Breast epithelium (tissue), 4 donors: ENCODE results near the gene WDR7. TPM values are rescaled to one million over a fixed set of nuclear protein-coding genes. Genes with fewer than 3 reads are reported as not detected.

ENCODE experiments used
- DNase-seq, 2 donors: peaks; one replicate each; pipeline ENCODE4 v3.0.0-alpha.2; 2019; ENCODE audit warnings: low spot score in 2 of 2
- H3K27ac ChIP-seq, 2 donors: fragments of 200-600 bp; sonication (generic) in 1 of 2; one replicate each; pipeline ENCODE4 v1.5.1; 2016 to 2019; ENCODE audit warnings: mild to moderate bottlenecking in 1 of 2
- H3K27me3 ChIP-seq, 2 donors: fragments of 200-600 bp; sonication (generic) in 1 of 2; one replicate each; pipeline versions ENCODE4 v1.5.1 to v1.6.0; 2017 to 2019; ENCODE audit warnings: control low read depth in 1 of 2, mild to moderate bottlenecking in 1 of 2
- H3K36me3 ChIP-seq: fragments of 200-600 bp; one replicate; pipeline ENCODE4 v1.5.1; 2019
- H3K4me1 ChIP-seq, 2 donors: fragments of 200-600 bp; sonication (generic); one replicate each; pipeline ENCODE4 v1.5.1; 2016 to 2019; ENCODE audit warnings: control low read depth in 1 of 2
- H3K4me3 ChIP-seq, 3 donors: fragments of 200-600 bp; sonication (generic); 1 replicate in 2 of 3; 2 replicates in 1 of 3; pipeline ENCODE4 v1.5.1; 2016 to 2019; ENCODE audit warnings: mild to moderate bottlenecking in 3 of 3, moderate library complexity in 2 of 3
- H3K9me3 ChIP-seq, 2 donors: fragments of 200-600 bp; sonication (generic) in 1 of 2; one replicate each; pipeline ENCODE4 v1.5.1; 2016 to 2019; ENCODE audit warnings: control low read depth in 1 of 2
- CTCF ChIP-seq, 3 donors: fragments of 450-650 bp; IDR thresholded peaks; one replicate each; pipeline ENCODE4 v1.5.1; 2016 to 2017; ENCODE audit warnings: antibody characterized with exemption in 3 of 3, mild to moderate bottlenecking in 3 of 3, moderate library complexity in 3 of 3
- POLR2A ChIP-seq: fragments of 450-650 bp; IDR thresholded peaks from one replicate; pipeline ENCODE4 v1.6.1; 2016; ENCODE audit warnings: antibody characterized with exemption, mild to moderate bottlenecking, moderate library complexity
- POLR2AphosphoS5 ChIP-seq, 3 donors: sonication (generic); formaldehyde crosslinking; IDR thresholded peaks; one replicate each; pipeline ENCODE4 v1.6.1; 2017; ENCODE audit warnings: antibody characterized with exemption in 3 of 3
- intact Hi-C: fragments of 100-400 bp; cut with DNase I; formaldehyde crosslinking; loops from one replicate; pipeline ENCODE4 v1.15.1; 2023; ENCODE audit warnings: low total_unique reads
- total RNA-seq, 3 donors: library from RNA; depleted of rRNA; stranded (reverse); fragments of >200 nt; gene quantifications; one replicate each; pipeline ENCODE4 v1.1.0, GENCODE V29; 2016

WDR7 gene
- total RNA-seq, 3 donors from 2014 or later, result 28.3 to 32.6 (median 31.1) TPM

- no peaks in the 10 kb centered on the region for H3K27me3 ChIP-seq
- DNase-seq, result no peak
- no peaks in the 10 kb centered on the region for H3K9me3 ChIP-seq
- no peaks in the 10 kb centered on the region for H3K4me1 ChIP-seq
- H3K36me3 ChIP-seq, result no peaks in the 10 kb centered on the region
- H3K27ac ChIP-seq, result no peak overlapping the region
- H3K4me3 ChIP-seq, result no peak overlapping the region
- intact Hi-C loops, result no loop called here
- no peak for TF ChIP-seq CTCF (IDR thresholded peaks at IDR 0.05)
- TF ChIP-seq POLR2AphosphoS5 (IDR thresholded peaks at IDR 0.05), result no peak
- TF ChIP-seq POLR2A, result no peak
These were observed 308.0 kb downstream of the WDR7 start for GRCh38 chr18:56959120-56959519.

DNA sequence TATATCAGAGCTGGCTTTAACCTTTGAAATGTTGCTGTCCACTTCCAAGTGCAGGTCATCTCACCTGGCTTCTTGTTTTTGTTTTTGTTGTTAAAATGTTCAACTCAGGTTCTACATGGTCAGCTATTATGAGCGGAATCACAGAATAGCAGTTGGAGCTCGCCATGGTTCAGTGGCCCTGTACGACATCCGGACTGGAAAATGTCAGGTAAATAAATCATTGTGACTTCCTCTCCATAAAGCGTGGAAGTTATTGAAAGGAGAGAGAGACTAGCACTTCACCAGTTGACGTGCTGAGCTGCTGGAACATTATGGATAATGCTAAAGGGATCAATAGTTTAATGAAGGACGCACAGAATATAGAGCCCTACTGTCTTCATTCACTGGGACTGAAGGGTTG, 311.2 kb downstream of the WDR7 start:
- Histone ChIP-seq H3K27me3 (no peaks in the 10 kb centered on the region), H3K4me1 (no peaks in the 10 kb centered on the region), H3K4me3 (no peak overlapping the region), H3K36me3 (no peaks in the 10 kb centered on the region), H3K27ac (no peak overlapping the region), H3K9me3 (no peaks in the 10 kb centered on the region)
- intact Hi-C loops, result no loop called here
- no peak for DNase-seq
- no peak for TF ChIP-seq CTCF (IDR thresholded peaks at IDR 0.05)
- TF ChIP-seq POLR2A, result no peak
- TF ChIP-seq POLR2AphosphoS5 (IDR thresholded peaks at IDR 0.05), result no peak

DNA sequence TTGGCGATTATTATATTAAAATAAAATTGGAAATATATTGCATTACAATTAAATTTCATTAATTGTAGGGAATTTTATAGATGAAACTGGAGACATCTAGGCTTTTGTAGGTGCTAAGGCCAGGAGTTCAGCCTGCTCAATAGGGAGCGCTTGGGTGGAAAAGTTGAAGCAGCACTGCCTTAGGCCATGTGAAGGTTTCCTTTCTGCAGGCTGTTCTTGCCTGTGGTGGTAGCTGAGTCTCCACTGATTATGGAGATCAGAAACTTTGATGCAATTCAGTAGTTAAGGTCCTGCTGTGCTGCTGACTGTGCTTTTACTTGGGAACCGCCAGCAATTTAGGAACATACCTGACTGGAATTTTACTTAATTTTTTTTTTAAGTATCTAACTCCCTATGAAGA, 315.9 kb downstream of the WDR7 start:
- TF ChIP-seq POLR2A (no peak), CTCF (IDR thresholded peaks at IDR 0.05) (no peak), POLR2AphosphoS5 (IDR thresholded peaks at IDR 0.05) (no peak)
- no peak for DNase-seq
- intact Hi-C loops, result no loop called here

GRCh38 chr18:56973487-56973886, 322.3 kb downstream of the WDR7 start:
- Histone ChIP-seq H3K9me3 (no peaks in the 10 kb centered on the region), H3K4me3 (no peak overlapping the region), H3K27me3 (no peaks in the 10 kb centered on the region), H3K4me1 (no peaks in the 10 kb centered on the region), H3K36me3 (no peaks in the 10 kb centered on the region), H3K27ac (no peak overlapping the region)
- intact Hi-C loops, result no loop called here
- TF ChIP-seq CTCF (IDR thresholded peaks at IDR 0.05), result no peak
- TF ChIP-seq POLR2A, result no peak
- no peak for TF ChIP-seq POLR2AphosphoS5 (IDR thresholded peaks at IDR 0.05)
- no peak for DNase-seq

More for the DNA sequence above, 315.9 kb downstream of the WDR7 start:
- no peak overlapping the region for H3K4me3 ChIP-seq
- no peak overlapping the region for H3K27ac ChIP-seq
- H3K27me3 ChIP-seq, result no peaks in the 10 kb centered on the region
- H3K4me1 ChIP-seq, result no peaks in the 10 kb centered on the region
- no peaks in the 10 kb centered on the region for H3K9me3 ChIP-seq
- no peaks in the 10 kb centered on the region for H3K36me3 ChIP-seq

DNA sequence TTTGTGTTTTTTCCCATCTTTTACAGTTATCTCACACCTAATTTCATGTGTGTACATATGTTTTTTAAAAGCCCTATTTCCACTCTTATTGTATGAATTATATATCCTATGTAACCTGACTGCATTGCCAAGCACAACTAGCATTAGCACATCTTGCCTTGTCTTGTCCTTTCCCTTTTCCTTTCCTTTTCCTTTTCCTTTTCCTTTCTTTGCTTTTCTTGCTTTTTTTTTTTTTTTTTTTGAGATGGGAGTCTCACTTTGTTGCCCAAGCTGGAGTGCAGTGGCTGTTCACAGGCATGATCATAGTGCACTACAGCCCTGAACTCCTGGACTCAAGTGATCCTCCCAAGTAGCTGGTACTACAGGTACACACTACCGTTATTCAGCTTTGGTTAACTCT, 323.0 kb downstream of the WDR7 start:
- intact Hi-C loops, result no loop called here
- H3K9me3 ChIP-seq, result no peaks in the 10 kb centered on the region
- no peaks in the 10 kb centered on the region for H3K4me1 ChIP-seq
- H3K4me3 ChIP-seq, result no peak overlapping the region
- no peak for TF ChIP-seq CTCF (IDR thresholded peaks at IDR 0.05)
- no peak for TF ChIP-seq POLR2AphosphoS5 (IDR thresholded peaks at IDR 0.05)
- TF ChIP-seq POLR2A, result no peak
- H3K36me3 ChIP-seq, result no peaks in the 10 kb centered on the region
- no peak overlapping the region for H3K27ac ChIP-seq
- H3K27me3 ChIP-seq, result no peaks in the 10 kb centered on the region
- DNase-seq, result no peak
